ENCODE data around the gene SELENOH.

The SELENOH gene

GRCh38 chr11:57781529-57781943 lies 40.2 kb downstream of the SELENOH start:
- no peak for DNase-seq (ENCODE audit: low spot score)

- no peak for DNase-seq (ENCODE audit: low spot score)
These were observed 43.8 kb downstream of the SELENOH start for GRCh38 chr11:57785072-57785471.

GRCh38 chr11:57786436-57786835 lies 45.1 kb downstream of the SELENOH start:
- DNase-seq (ENCODE audit: low spot score), result no peak

- DNase-seq (ENCODE audit: low spot score), result no peak
These were observed 45.8 kb downstream of the SELENOH start for GRCh38 chr11:57787006-57787604.

- DNase-seq (ENCODE audit: low spot score), result no peak
These were observed 46.8 kb downstream of the SELENOH start for GRCh38 chr11:57787920-57788702.

- no peak for DNase-seq (ENCODE audit: low spot score)
These were observed 47.4 kb downstream of the SELENOH start for GRCh38 chr11:57788703-57789088.

GRCh38 chr11:57791321-57792059 lies 50.2 kb downstream of the SELENOH start:
- no peak for DNase-seq (ENCODE audit: low spot score)

GRCh38 chr11:57792060-57792541 lies 50.8 kb downstream of the SELENOH start:
- DNase-seq (ENCODE audit: low spot score), result no peak

- DNase-seq (ENCODE audit: low spot score), result no peak
These were observed 51.6 kb downstream of the SELENOH start for GRCh38 chr11:57792870-57793269.

Data from RKO (cell line).